SU-DHL-6 (cell line): Measurements from ENCODE around the gene MPV17.

Experiments
- CTCF ChIP-seq: fragments of 200-600 bp; sonication (generic); IDR thresholded peaks from one replicate; pipeline ENCODE4 v1.5.1; 2017; ENCODE audit warnings: antibody characterized with exemption, mild to moderate bottlenecking, low read length, moderate library complexity; ENCODE audit not compliant: insufficient read depth, poor library complexity, severe bottlenecking
- EZH2phosphoT487 ChIP-seq: fragments of 200-600 bp; sonication (generic), shearing (Covaris generic); conservative IDR thresholded peaks from 2 replicates; pipeline ENCODE4 v1.6.1; 2018; ENCODE audit warnings: mild to moderate bottlenecking, antibody characterized with exemption, low read length, moderate library complexity, mixed read lengths

DNA sequence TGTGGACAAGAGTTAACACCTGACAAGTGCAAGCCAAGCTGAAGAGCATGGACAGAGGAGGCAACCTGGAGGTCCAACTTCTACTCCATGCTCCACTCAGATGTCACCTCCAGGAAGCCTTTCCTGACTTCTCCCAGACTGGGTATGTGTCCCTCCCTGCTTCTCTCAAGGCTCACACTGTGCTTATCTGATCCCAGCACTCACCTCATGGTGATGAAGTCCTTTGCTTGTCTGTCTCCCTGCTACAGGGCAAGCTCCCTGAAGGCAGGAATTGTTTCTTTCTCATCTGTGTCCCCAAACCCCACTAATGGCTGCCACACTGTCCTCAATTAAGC is 57.4 kb downstream of the MPV17 start:
- TF ChIP-seq EZH2phosphoT487 = no peak
- no peak for TF ChIP-seq CTCF
